Kidney (tissue), 14 donors: ENCODE measurements around the gene SLC20A1. TPM values are rescaled to one million over a fixed set of nuclear protein-coding genes. Genes with fewer than 3 reads are reported as not detected.

ENCODE experiments used
- DNase-seq, 5 donors: peaks; one replicate each; pipeline ENCODE4 v3.0.0-alpha.2; 2013 to 2020
- FAIRE-seq: peaks from 2 replicates; lab custom pipeline; 2012; peaks lifted over from hg19 to GRCh38; lab: Jason Lieb, UNC
- H3K27ac ChIP-seq, 2 donors: one replicate each; pipeline ENCODE4 v1.7.0; 2013; ENCODE audit warnings: low read depth in 2 of 2, low read length in 2 of 2, inconsistent platforms in 1 of 2
- H3K27me3 ChIP-seq: one replicate; pipeline ENCODE4 v1.7.1; 2013; ENCODE audit warnings: low read length, inconsistent platforms; ENCODE audit not compliant: control insufficient read depth, insufficient read depth
- H3K36me3 ChIP-seq, 3 donors: one replicate each; pipeline versions ENCODE4 v1.7.0 to v1.7.1; 2013; ENCODE audit warnings: low read length in 3 of 3, control low read depth in 1 of 3, inconsistent platforms in 1 of 3; ENCODE audit not compliant: insufficient read depth in 3 of 3, control insufficient read depth in 2 of 3
- H3K4me1 ChIP-seq, 3 donors: one replicate each; pipeline versions ENCODE4 v1.7.0 to v1.7.1; 2013; ENCODE audit warnings: low read length in 3 of 3, inconsistent platforms in 1 of 3, low read depth in 1 of 3; ENCODE audit not compliant: control insufficient read depth in 2 of 3, insufficient read depth in 2 of 3
- H3K4me3 ChIP-seq, 3 donors: one replicate each; pipeline versions ENCODE4 v1.7.0 to v1.8.1; 2013; ENCODE audit warnings: low read length in 3 of 3, control low read depth in 1 of 3, inconsistent platforms in 1 of 3
- H3K9ac ChIP-seq, 3 donors: one replicate each; pipeline versions ENCODE4 v1.7.0 to v1.7.1; 2013; ENCODE audit warnings: low read length in 3 of 3, control low read depth in 1 of 3, inconsistent platforms in 1 of 3
- H3K9me3 ChIP-seq, 3 donors: one replicate each; pipeline versions ENCODE4 v1.7.0 to v1.7.1; 2013; ENCODE audit warnings: low read length in 3 of 3, control low read depth in 1 of 3, inconsistent platforms in 1 of 3; ENCODE audit not compliant: control insufficient read depth in 2 of 3, insufficient read depth in 1 of 3
- CTCF ChIP-seq: IDR thresholded peaks from 3 replicates; pipeline ENCODE4 v1.5.1; 2012; ENCODE audit warnings: mild to moderate bottlenecking, moderate library complexity, borderline replicate concordance; ENCODE audit not compliant: insufficient read depth; ENCODE audit errors: extremely low read depth
- intact Hi-C: fragments of 100-400 bp; cut with DNase I; formaldehyde crosslinking; loops from one replicate; pipeline ENCODE4 v1.11.1; 2022
- polyA plus RNA-seq: library from polyadenylated mRNA; stranded (reverse); fragments of 350-450 nt; fragmentation: Illumina TruSeq; extraction: RNeasy Lipid Tissue Mini Kit (QIAGEN cat#74804); gene quantifications from one replicate; pipeline ENCODE4 v1.2.3, GENCODE V29; 2014; ENCODE audit warnings: low read depth, low replicate concordance; ENCODE audit not compliant: insufficient read depth
- total RNA-seq: library from RNA; stranded (reverse); fragmentation: NEBNext Ultra II Directional; extraction: Animal tissue kit (Norgen Biotek cat#: 25700); gene quantifications from one replicate; pipeline ENCODE4 v1.2.1, GENCODE V29; 2021
- donor health status: control.
- donor health status: control.
- donor health status: control.
- donor health status: control.
- donor health status: control.
- donor health status: DM: yes; HTN: yes; CAD: no.
- donor health status: Normal renal cell carcinoma (clear cell type).

Gene SLC20A1
- total and polyA plus RNA-seq, 2 donors from 2014 or later, result 10.4 to 46.2 TPM

- intact Hi-C loops, result no loop called here
- Histone ChIP-seq H3K36me3 (no peaks in the 10 kb centered on the region), H3K27me3 (no peaks in the 10 kb centered on the region), H3K4me1 (peaks cover 0 to 3% (median 0%) of the 10 kb centered on the region in 3 donors), H3K9me3 (no peaks in the 10 kb centered on the region), H3K9ac (no peak overlapping the region), H3K27ac (no peak overlapping the region), H3K4me3 (no peak overlapping the region)
- no peak for TF ChIP-seq CTCF
- DNase-seq, result no peak
- no peak for FAIRE-seq
Observed at GRCh38 chr2:112622528-112622849, 23.2 kb upstream of the SLC20A1 start.

GRCh38 chr2:112623913-112624777, 21.6 kb upstream of the SLC20A1 start:
- Histone ChIP-seq H3K36me3 (no peaks in the 10 kb centered on the region), H3K27me3 (no peaks in the 10 kb centered on the region), H3K4me3 (no peak overlapping the region), H3K9me3 (no peaks in the 10 kb centered on the region), H3K4me1 (peaks cover 0 to 3% (median 0%) of the 10 kb centered on the region in 3 donors), H3K9ac (no peak overlapping the region), H3K27ac (no peak overlapping the region)
- DNase-seq, result peak in 1 of 5 donors; percentile 75
- intact Hi-C loops, result no loop called here
- TF ChIP-seq CTCF, result no peak
- no peak for FAIRE-seq

- H3K9ac ChIP-seq, result no peak overlapping the region
- H3K27ac ChIP-seq, result no peak overlapping the region
- H3K27me3 ChIP-seq, result no peaks in the 10 kb centered on the region
- intact Hi-C loops, result no loop called here
- H3K36me3 ChIP-seq, result no peaks in the 10 kb centered on the region
- no peaks in the 10 kb centered on the region for H3K9me3 ChIP-seq
- H3K4me1 ChIP-seq, result peaks cover 0 to 3% (median 3%) of the 10 kb centered on the region in 3 donors
- FAIRE-seq (no peak), DNase-seq (no peak)
- no peak overlapping the region for H3K4me3 ChIP-seq
- TF ChIP-seq CTCF, result no peak
Observed at GRCh38 chr2:112625474-112626114, 20.1 kb upstream of the SLC20A1 start.
